HepG2 (cell line): ENCODE results near the gene FOXN3. TPM values are rescaled to one million over a fixed set of nuclear protein-coding genes. Genes with fewer than 3 reads are reported as not detected.

Experiments used
- ATAC-seq: fragments of 200-7000 bp; cut with Tn5 transposase; 3 replicates; pipeline ENCODE4 v1.9.1; 2020; ENCODE audit warnings: mild to moderate bottlenecking, moderate library complexity
- BruUV-seq: library from RNA; stranded (reverse); fragments of 400-500 nt; replicated peaks from 2 replicates; lab custom pipeline; 2021; lab: Mats Ljungman, UMichigan
- CTCF ChIA-PET: fragments of 300-600 bp; formaldehyde crosslinking; extraction: SDS; loops from one replicate; lab custom pipeline; 2021; ENCODE audit warnings: low total read pairs, inconsistent platforms, low intra/inter-chr PET ratio; lab: Yijun Ruan, JAX
- POLR2A ChIA-PET: fragments of 350-600 bp; sonication (Branson Sonifier 250); formaldehyde crosslinking; loops from one replicate; lab custom pipeline; 2020; ENCODE audit warnings: antibody characterized with exemption, inconsistent platforms; lab: Yijun Ruan, JAX
- DNase-seq: peaks from one replicate; pipeline ENCODE4 v3.0.0-alpha.2; 2015; ENCODE audit warnings: low spot score
- FAIRE-seq: peaks from 3 replicates; lab custom pipeline; 2011; peaks lifted over from hg19 to GRCh38; lab: Jason Lieb, UNC
- H2AFZ ChIP-seq: one replicate; pipeline ENCODE4 v1.6.1; 2011; ENCODE audit warnings: low read length, inconsistent platforms
- H3K27ac ChIP-seq: fragments of 300-600 bp; 3 replicates; pipeline ENCODE4 v1.8.0; 2011; ENCODE audit warnings: mixed run types, mild to moderate bottlenecking, mixed read lengths, low read length, inconsistent platforms; ENCODE audit not compliant: insufficient read depth; ENCODE audit errors: extremely low read length
- H3K27me3 ChIP-seq, 2 experiments: fragments of 200-600 bp in 1 of 2; 2 replicates in 1 of 2; 3 replicates in 1 of 2; pipeline versions ENCODE4 v1.6.0 to v1.8.0; 2011; ENCODE audit warnings: low read length in 2 of 2, mild to moderate bottlenecking in 2 of 2, moderate library complexity in 2 of 2, inconsistent platforms in 1 of 2; ENCODE audit not compliant: insufficient read depth in 2 of 2, control insufficient read depth in 1 of 2
- H3K36me3 ChIP-seq, 2 experiments: fragments of 200-600 bp in 1 of 2; replicated peaks in 1 of 2; 2 replicates in 1 of 2; 3 replicates in 1 of 2; pipeline versions ENCODE4 v1.5.1 to v1.8.0; 2011; ENCODE audit warnings: low read length in 2 of 2, inconsistent platforms in 1 of 2; ENCODE audit not compliant: insufficient read depth in 2 of 2, control insufficient read depth in 1 of 2
- H3K4me1 ChIP-seq: 2 replicates; pipeline ENCODE4 v1.5.1; 2012; ENCODE audit warnings: low read length, inconsistent platforms; ENCODE audit not compliant: insufficient read depth
- H3K4me2 ChIP-seq: 2 replicates; pipeline ENCODE4 v1.6.0; 2011; ENCODE audit warnings: low read depth, low read length, inconsistent platforms
- H3K4me3 ChIP-seq, 3 experiments: fragments of 200-600 bp in 1 of 3; sonication (generic), shearing (Covaris generic) in 1 of 3; replicated peaks in 1 of 3; 2 replicates each; pipeline ENCODE4 v1.5.1; 2011 to 2016; ENCODE audit warnings: low read length in 3 of 3, inconsistent platforms in 2 of 3, low read depth in 2 of 3, mild to moderate bottlenecking in 2 of 3, control low read depth in 1 of 3, mixed read lengths in 1 of 3; ENCODE audit not compliant: insufficient read depth in 1 of 3
- H3K79me2 ChIP-seq: one replicate; pipeline ENCODE4 v1.6.1; 2011; ENCODE audit warnings: low read length, inconsistent platforms; ENCODE audit not compliant: insufficient read depth
- H3K9ac ChIP-seq: 2 replicates; pipeline ENCODE4 v1.6.0; 2011; ENCODE audit warnings: mild to moderate bottlenecking, low read depth, low read length, inconsistent platforms; ENCODE audit not compliant: insufficient read depth
- H3K9me3 ChIP-seq: 2 replicates; pipeline ENCODE4 v1.5.1; 2012; ENCODE audit warnings: mild to moderate bottlenecking, low read length
- H4K20me1 ChIP-seq: 2 replicates; pipeline ENCODE4 v1.6.0; 2011; ENCODE audit warnings: inconsistent platforms, mild to moderate bottlenecking, low read length, moderate library complexity; ENCODE audit not compliant: insufficient read depth
- ADNP ChIP-seq: sonication (generic); formaldehyde crosslinking; IDR thresholded peaks from 2 replicates; pipeline ENCODE4 v1.4.0; 2020; ENCODE audit warnings: missing genetic modification reagents
- AGO2 ChIP-seq: fragments of 200-400 bp; formaldehyde crosslinking; optimal IDR thresholded peaks from 2 replicates; pipeline ENCODE3; 2017; ENCODE audit warnings: mild to moderate bottlenecking, low read depth, low read length, moderate library complexity
- ATF7 ChIP-seq, 2 experiments: fragments of 450-650 bp in 1 of 2; sonication (generic) in 1 of 2; formaldehyde crosslinking in 1 of 2; IDR thresholded peaks; 2 replicates each; pipeline versions ENCODE4 v1.4.0 to v1.6.1; 2016 to 2020; ENCODE audit warnings: antibody characterized with exemption in 1 of 2, mild to moderate bottlenecking in 1 of 2, missing genetic modification reagents in 1 of 2
- CSRNP2 ChIP-seq: sonication (generic); formaldehyde crosslinking; conservative IDR thresholded peaks from 2 replicates; pipeline ENCODE4 v1.8.0; 2022; ENCODE audit warnings: low read depth, missing genetic modification reagents
- FOXJ3 ChIP-seq: sonication (generic); formaldehyde crosslinking; IDR thresholded peaks from 2 replicates; pipeline ENCODE4 v1.4.0; 2020; ENCODE audit warnings: missing genetic modification reagents, mild to moderate bottlenecking, borderline replicate concordance
- GPN1 ChIP-seq: sonication (generic); formaldehyde crosslinking; IDR thresholded peaks from 2 replicates; pipeline ENCODE4 v1.5.1; 2020; ENCODE audit warnings: missing genetic modification reagents, borderline replicate concordance
- HOXA3 ChIP-seq: sonication (generic); formaldehyde crosslinking; IDR thresholded peaks from 2 replicates; pipeline ENCODE4 v1.5.0; 2020; ENCODE audit warnings: missing genetic modification reagents
- SETDB1 ChIP-seq: sonication (generic); formaldehyde crosslinking; IDR thresholded peaks from 2 replicates; pipeline ENCODE4 v1.5.1; 2020; ENCODE audit warnings: missing genetic modification reagents, mild to moderate bottlenecking, borderline replicate concordance
- ZNF687 ChIP-seq: sonication (generic); formaldehyde crosslinking; IDR thresholded peaks from 2 replicates; pipeline ENCODE4 v1.5.1; 2020; ENCODE audit warnings: mild to moderate bottlenecking, missing genetic modification reagents, moderate library complexity
- WGBS: methylation state at CpG from one replicate; pipeline ENCODE4 v1.1.6; 2017; ENCODE audit warnings: low lambda C conversion rate; 5-methylcytosine and 5-hydroxymethylcytosine counted together
- in situ Hi-C: cut with HindIII; loops from 2 replicates; pipeline ENCODE4 v1.10.0; 2017; ENCODE audit warnings: low pct_unique_long_range_greater_than_20kb; ENCODE audit not compliant: extremely low pct_ligation_motif_present
- intact Hi-C: fragments of 100-400 bp; cut with micrococcal nuclease; formaldehyde crosslinking; loops from one replicate; pipeline ENCODE4 v1.10.0; 2022; ENCODE audit not compliant: unreplicated experiment
- polyA plus RNA-seq, 8 experiments: library from polyadenylated mRNA; depleted of rRNA in 3 of 8; stranded (reverse) in 7 of 8; unstranded in 1 of 8; fragments of >200 nt; fragmentation: Illumina TruSeq in 4 of 8; extraction: Trizol in 4 of 8; gene quantifications; 2 replicates each; pipeline versions ENCODE4 v1.2.1 to v1.2.3, GENCODE V29; 2011 to 2016; ENCODE audit warnings: low read depth in 4 of 8, missing spikeins in 1 of 8, mixed read lengths in 1 of 8; ENCODE audit not compliant: insufficient read depth in 1 of 8
- total RNA-seq, 5 experiments: library from RNA; depleted of rRNA; stranded (reverse); fragments of >200 nt; fragmentation: Illumina TruSeq; extraction: Trizol; gene quantifications; 2 replicates each; pipeline ENCODE4 v1.2.3, GENCODE V29; 2016; ENCODE audit warnings: low read depth in 1 of 5

Gene FOXN3
- total and polyA plus RNA-seq, 2 of the 13 experiments (the other 11 are each of a cell fraction or from before 2014, with no cell fraction given): 32.4 to 70.2 TPM

- Histone ChIP-seq H3K79me2 (peaks cover 92% of the 10 kb centered on the region), H4K20me1 (peaks cover 24% of the 10 kb centered on the region), H3K4me2 (no peak overlapping the region), H3K4me3 (no peak overlapping the region), H3K36me3 (peaks cover 8 to 42% of the 10 kb centered on the region in 2 experiments), H3K9me3 (no peaks in the 10 kb centered on the region), H3K27ac (peak overlapping the region; percentile 13), H3K27me3 (no peaks in the 10 kb centered on the region), H3K4me1 (peaks cover 59% of the 10 kb centered on the region), H3K9ac (no peak overlapping the region), H2AFZ (no peak overlapping the region)
- ATAC-seq (no peak), FAIRE-seq (no peak), DNase-seq (no peak)
- ChIA-PET CTCF (no interaction called here), POLR2A (interaction anchor here (2.8 kb wide), 1 partner anchor 10 kb away, joined by 12 read pairs; no protein-coding TSS in a partner anchor)
- WGBS: 95% methylated on average over 9 of the region's 9 CpGs
- intact Hi-C loops (no loop called here), in situ Hi-C loops (no loop called here)
- TF ChIP-seq ZNF687 (peak; percentile 28), HOXA3 (CRISPR knock-in tag) (no peak)
- BruUV-seq: no TSS peak
These were observed 38.0 kb downstream of the FOXN3 start for GRCh38 chr14:89379006-89379405.

GRCh38 chr14:89378119-89378518 is 38.9 kb downstream of the FOXN3 start:
- no peak overlapping the region for H3K4me2 ChIP-seq
- TF ChIP-seq FOXJ3 (CRISPR knock-in tag) (no peak), GPN1 (CRISPR knock-in tag) (no peak), AGO2 (no peak), ATF7 (IDR thresholded peaks at IDR 0.05) (peak; percentile 18; the same call in 1 of the 2 replicates), ATF7 (CRISPR knock-in tag; IDR thresholded peaks at IDR 0.05) (no peak), SETDB1 (CRISPR knock-in tag) (no peak), ADNP (CRISPR knock-in tag) (no peak), CSRNP2 (no peak)
- no TSS peak for BruUV-seq
- H3K36me3 ChIP-seq: peaks cover 7 to 41% of the 10 kb centered on the region in 2 experiments
- in situ Hi-C loops: no loop called here
- H3K4me1 ChIP-seq: peaks cover 63% of the 10 kb centered on the region
- POLR2A ChIA-PET: interaction anchor here (2.8 kb wide), 1 partner anchor 9 kb away, joined by 12 read pairs; no protein-coding TSS in a partner anchor
- ATAC-seq (no peak), DNase-seq (no peak), FAIRE-seq (no peak)
- H2AFZ ChIP-seq: no peak overlapping the region
- peaks cover 19% of the 10 kb centered on the region for H4K20me1 ChIP-seq
- peaks cover 92% of the 10 kb centered on the region for H3K79me2 ChIP-seq
- WGBS: 93% methylated on average over 5 of the region's 5 CpGs
- H3K4me3 ChIP-seq: no peak overlapping the region
- CTCF ChIA-PET: no interaction called here
- H3K27ac ChIP-seq: no peak overlapping the region
- H3K27me3 ChIP-seq: no peaks in the 10 kb centered on the region
- intact Hi-C loops: no loop called here
- H3K9ac ChIP-seq: no peak overlapping the region
- no peaks in the 10 kb centered on the region for H3K9me3 ChIP-seq
